ENCODE measurements around the gene AGBL2. TPM values are rescaled to one million over a fixed set of nuclear protein-coding genes. Genes with fewer than 3 reads are reported as not detected.

Gene AGBL2
- total RNA-seq, 1 experiment from 2014 or later, result not detected

- peaks cover 47% of the 10 kb centered on the region for H3K79me2 ChIP-seq (ENCODE audit: insufficient read depth, low read length)
- intact Hi-C loops (cut with micrococcal nuclease), result loop anchor here (1.0 to 5.0 kb wide), 2 partner anchors 89 to 125 kb away; partner anchors contain the start of genes CELF1 and FNBP4
- no TSS peak for BruUV-seq (replicated peaks)
- peak within 1 kb of the TSS; percentile 70 to 92 for H3K4me3 ChIP-seq (replicated peaks in 1 of 2; ENCODE audit: low read depth in 1 of 2, low read length in 2 of 2)
- peak within 1 kb of the TSS; percentile 84 for H3K27ac ChIP-seq (ENCODE audit: low read depth, low read length)
- CTCF ChIA-PET, result no interaction called here
- H3K9ac ChIP-seq (ENCODE audit: low read length), result peak within 1 kb of the TSS; percentile 93
- no peaks in the 10 kb centered on the region for H4K20me1 ChIP-seq (ENCODE audit: insufficient read depth)
- DNase-seq (ENCODE audit: low read depth, low spot score) (peak; percentile 91), ATAC-seq (peak; percentile 91)
- no peaks in the 10 kb centered on the region for H3K9me2 ChIP-seq (ENCODE audit: insufficient read depth)
- H3K4me2 ChIP-seq (ENCODE audit: low read length), result peak within 1 kb of the TSS; percentile 79
- peaks cover 8 to 19% of the 10 kb centered on the region in 2 experiments for H3K4me1 ChIP-seq (ENCODE audit: control insufficient read depth in 1 of 2, insufficient read depth in 2 of 2, low read length in 2 of 2)
- RAD21 ChIA-PET (ENCODE audit: low non-redundant PET in 1 of 2, low total read pairs in 2 of 2, uncharacterized antibody in 2 of 2, unreplicated experiment in 2 of 2), result no interaction called here
- POLR2A ChIA-PET, result no interaction called here
- H3K27me3 ChIP-seq (ENCODE audit: insufficient read depth, low read length), result no peaks in the 10 kb centered on the region
- H3K9me3 ChIP-seq (ENCODE audit: control insufficient read depth in 1 of 2, insufficient read depth in 1 of 2, low read depth in 1 of 2, low read length in 2 of 2), result no peaks in the 10 kb centered on the region
- H2AFZ ChIP-seq (ENCODE audit: low read depth, low read length, poor library complexity, severe bottlenecking), result peak within 1 kb of the TSS; percentile 36
- peaks cover 12 to 18% of the 10 kb centered on the region in 2 experiments for H3K36me3 ChIP-seq (ENCODE audit: control insufficient read depth in 1 of 2, insufficient read depth in 2 of 2, low read length in 2 of 2)
- TF ChIP-seq ZBTB33 (IDR thresholded peaks at IDR 0.05; ENCODE audit: extremely low read depth, insufficient replicate concordance, low read length) (peak; percentile 72), POLR2A (IDR thresholded peaks at IDR 0.05; ENCODE audit: borderline replicate concordance, extremely low read depth, insufficient read depth, insufficient read length) (peak; percentile 97), EZH2 (IDR thresholded peaks at IDR 0.05) (no peak), SP1 (IDR thresholded peaks at IDR 0.05; ENCODE audit: low read depth) (peak; percentile 58), ZFX (IDR thresholded peaks at IDR 0.05) (peak; percentile 89), POLR2AphosphoS5 (IDR thresholded peaks at IDR 0.05; ENCODE audit: low read depth, low read length) (peak; percentile 88), ATF3 (IDR thresholded peaks at IDR 0.05) (no peak), MAX (IDR thresholded peaks at IDR 0.05) (peak; percentile 98), YY1 (IDR thresholded peaks at IDR 0.05; ENCODE audit: extremely low read depth, insufficient replicate concordance, low read depth, low read length) (peak; percentile 87), ZNF274 (IDR thresholded peaks at IDR 0.05; ENCODE audit: low read depth, low read length) (no peak), SRF (IDR thresholded peaks at IDR 0.05; ENCODE audit: low read depth) (no peak), JUND (IDR thresholded peaks at IDR 0.05) (no peak), CBX3 (IDR thresholded peaks at IDR 0.05; ENCODE audit: low read depth) (no peak; the same call in 1 of the 2 replicates), SIN3A (IDR thresholded peaks at IDR 0.05; ENCODE audit: low read depth) (peak; percentile 69), TCF7L2 (IDR thresholded peaks at IDR 0.05; ENCODE audit: borderline replicate concordance, extremely low read depth, insufficient read depth, insufficient read length) (peak; percentile 67), ELF1 (IDR thresholded peaks at IDR 0.05; ENCODE audit: borderline replicate concordance, low read depth) (no peak), REST (IDR thresholded peaks at IDR 0.05; ENCODE audit: low read depth) (no peak), EZH2phosphoT487 (IDR thresholded peaks at IDR 0.05; ENCODE audit: borderline replicate concordance) (no peak), CEBPB (IDR thresholded peaks at IDR 0.05; ENCODE audit: low read depth) (no peak)
Observed at GRCh38 chr11:47642099-47642855, 72.9 kb downstream of the AGBL2 start, which contains the start of gene MTCH2. MTCH2 (minus strand) TSS chr11:47642559; CDS start chr11:47642465, 94 bp downstream.
